A549 treated with CORT108297 at 1 μM for 4 hours (cell line): ENCODE measurements around the gene CBLL1. TPM values are rescaled to one million over a fixed set of nuclear protein-coding genes. Genes with fewer than 3 reads are reported as not detected.

ENCODE experiments used
- total RNA-seq: library from RNA; stranded (reverse); fragments of 200-300 nt; extraction: Qiagen RNA extraction; gene quantifications from 5 replicates; pipeline ENCODE4 v1.2.3, GENCODE V29; 2022

Gene CBLL1
- total RNA-seq, result 27.4 to 55.2 TPM (median 29.8 TPM) in 5 replicates

GRCh38 chr7:107743567-107744344, at the start of gene CBLL1:
Gene CBLL1, plus strand, starts transcription at chr7:107744142. Its CDS starts 22 bp downstream, at chr7:107744164.

GRCh38 chr7:107803009-107803610, 59.2 kb downstream of the CBLL1 start, which contains the start of gene SLC26A3:
Gene SLC26A3, minus strand, starts transcription at chr7:107803223. Its CDS starts 8,714 bp downstream, at chr7:107794509.

Other genes starting within 250 kb of the CBLL1 start
- 8.9 to 13.7 TPM (median 10.9 TPM) in 5 replicates for gene COG5, start 180.2 kb upstream of the CBLL1 start, total RNA-seq
- 9.9 to 10.8 TPM (median 10.5 TPM) in 5 replicates for gene DUS4L, start 180.2 kb upstream of the CBLL1 start, total RNA-seq
- 35.8 to 44.6 TPM (median 38.6 TPM) in 5 replicates for gene BCAP29, start 163.9 kb upstream of the CBLL1 start, total RNA-seq
- gene SLC26A4, start 83.3 kb upstream of the CBLL1 start, total RNA-seq, result 0.02 to 0.13 TPM (median 0.05 TPM) in 5 replicates
- gene SLC26A3, start 59.1 kb downstream of the CBLL1 start, total RNA-seq, result not detected in 5 replicates
- gene DLD, start 147.0 kb downstream of the CBLL1 start, total RNA-seq, result 91.1 to 127 TPM (median 93.0 TPM) in 5 replicates